ENCODE data around the gene CHRNA7. TPM values are rescaled to one million over a fixed set of nuclear protein-coding genes. Genes with fewer than 3 reads are reported as not detected.

CHRNA7 gene
- 1 to 10 TPM in 1 of 2 donors, not detected in 1; 1.1 TPM for total RNA-seq

GRCh38 chr15:32029862-32030781, at the start of gene CHRNA7:
TSS of gene CHRNA7 (plus strand) at chr15:32030515. CDS start at chr15:32030595, 80 bp downstream.
- Histone ChIP-seq H3K9me3 (no peaks in the 10 kb centered on the region), H3K27ac (peak within 1 kb of the TSS; percentile 37 to 54), H3K4me3 (peak within 1 kb of the TSS; percentile 63 to 64), H3K36me3 (no peaks in the 10 kb centered on the region), H3K27me3 (no peaks in the 10 kb centered on the region), H3K4me1 (peaks cover 0 to 20% of the 10 kb centered on the region in 2 donors)
- DNase-seq (ENCODE audit: low spot score) = peak; percentile 60
- TF ChIP-seq CTCF (IDR thresholded peaks at IDR 0.05) = peak; percentile 13 to 49

DNA sequence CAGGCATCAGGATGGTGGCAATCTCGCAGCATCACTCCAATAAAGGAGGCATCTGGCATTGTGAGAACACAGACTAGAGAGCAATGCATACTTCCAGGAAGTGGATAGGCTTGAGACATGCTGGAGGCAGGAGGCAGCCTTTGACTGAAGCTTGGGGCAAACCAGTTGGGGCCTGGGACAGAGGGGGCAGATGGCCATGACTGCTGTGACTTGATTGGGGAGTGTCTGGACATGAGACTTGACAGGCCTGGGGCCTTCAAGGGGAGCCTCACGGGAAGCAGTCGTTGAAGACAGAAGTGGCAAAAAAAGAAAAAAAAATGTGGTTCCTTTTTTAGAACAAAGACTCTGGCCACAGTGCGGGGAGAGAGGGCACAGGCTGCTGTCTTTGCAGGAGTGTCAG, 44.7 kb upstream of the CHRNA7 start:
- no peaks in the 10 kb centered on the region for H3K27me3 ChIP-seq
- no peak for DNase-seq (ENCODE audit: low spot score)
- H3K4me3 ChIP-seq = no peak overlapping the region
- H3K4me1 ChIP-seq = no peaks in the 10 kb centered on the region
- no peaks in the 10 kb centered on the region for H3K36me3 ChIP-seq
- no peak for TF ChIP-seq CTCF (IDR thresholded peaks at IDR 0.05)
- H3K9me3 ChIP-seq = peaks cover 0 to 4% of the 10 kb centered on the region in 2 donors
- H3K27ac ChIP-seq = no peak overlapping the region

- Histone ChIP-seq H3K27ac (no peak overlapping the region), H3K4me1 (no peaks in the 10 kb centered on the region), H3K9me3 (peaks cover 0 to 9% of the 10 kb centered on the region in 2 donors), H3K4me3 (no peak overlapping the region), H3K27me3 (no peaks in the 10 kb centered on the region), H3K36me3 (no peaks in the 10 kb centered on the region)
- TF ChIP-seq CTCF (IDR thresholded peaks at IDR 0.05) = no peak
- no peak for DNase-seq (ENCODE audit: low spot score)
Measured at GRCh38 chr15:31993062-31993461, 37.3 kb upstream of the CHRNA7 start.

GRCh38 chr15:31997711-31998110, 32.6 kb upstream of the CHRNA7 start:
- H3K4me1 ChIP-seq = no peaks in the 10 kb centered on the region
- no peak for DNase-seq (ENCODE audit: low spot score)
- H3K4me3 ChIP-seq = no peak overlapping the region
- no peak overlapping the region for H3K27ac ChIP-seq
- peaks cover 0 to 5% of the 10 kb centered on the region in 2 donors for H3K9me3 ChIP-seq
- no peak for TF ChIP-seq CTCF (IDR thresholded peaks at IDR 0.05)
- H3K36me3 ChIP-seq = no peaks in the 10 kb centered on the region
- H3K27me3 ChIP-seq = no peaks in the 10 kb centered on the region

DNA sequence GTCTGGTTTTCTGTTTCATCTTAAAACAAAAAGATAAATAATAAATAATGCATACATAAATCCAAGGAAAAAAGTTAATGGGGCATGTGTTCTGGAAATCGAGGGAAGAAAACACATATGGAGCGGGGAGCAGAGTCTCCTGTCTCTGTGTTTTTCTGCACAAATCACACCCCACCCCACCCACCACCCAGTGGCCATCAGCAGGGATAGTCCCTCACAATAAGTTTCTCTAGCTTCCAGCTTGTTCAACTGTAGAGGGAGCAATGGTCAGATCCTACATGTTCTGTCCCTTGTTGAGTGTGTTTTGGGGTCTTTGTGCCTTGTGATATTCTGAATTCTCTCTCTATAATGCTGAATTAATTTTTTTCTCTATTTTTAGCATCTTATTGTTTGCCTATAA, 26.8 kb upstream of the CHRNA7 start:
- no peaks in the 10 kb centered on the region for H3K4me1 ChIP-seq
- TF ChIP-seq CTCF (IDR thresholded peaks at IDR 0.05) = no peak
- H3K36me3 ChIP-seq = no peaks in the 10 kb centered on the region
- no peak for DNase-seq (ENCODE audit: low spot score)
- H3K4me3 ChIP-seq = no peak overlapping the region
- no peaks in the 10 kb centered on the region for H3K27me3 ChIP-seq
- no peak overlapping the region for H3K27ac ChIP-seq
- H3K9me3 ChIP-seq = no peaks in the 10 kb centered on the region
